Pulmonary artery endothelial cell (primary cell): ENCODE measurements around the gene MAN1A1. TPM values are rescaled to one million over a fixed set of nuclear protein-coding genes. Genes with fewer than 3 reads are reported as not detected.
"Not testable (repeated sequence)": the region's sequence is repeated elsewhere in the genome, so short reads cannot be mapped to it uniquely, and the experiment has no call there.

Experiments
- DNase-seq: peaks from one replicate; pipeline ENCODE4 v3.0.0-alpha.2; 2011; ENCODE audit warnings: low read depth, low spot score
- total RNA-seq: library from RNA; depleted of rRNA; stranded (reverse); fragments of >200 nt; gene quantifications from 2 replicates; pipeline ENCODE4 v1.2.3, GENCODE V29; 2014

MAN1A1 gene
- 29.6 and 35.7 TPM in 2 replicates for total RNA-seq

- no peak for DNase-seq
Measured at GRCh38 chr6:119349361-119350201, at the start of gene MAN1A1. TSS of gene MAN1A1 (minus strand) at chr6:119349761. CDS start at chr6:119349065, 696 bp downstream.

GRCh38 chr6:119395192-119395591, 45.6 kb upstream of the MAN1A1 start:
- DNase-seq, result no peak

GRCh38 chr6:119390247-119390793, 40.8 kb upstream of the MAN1A1 start:
- DNase-seq, result no peak

GRCh38 chr6:119385994-119386393, 36.4 kb upstream of the MAN1A1 start:
- DNase-seq, result no peak

GRCh38 chr6:119384444-119384843, 34.9 kb upstream of the MAN1A1 start:
- DNase-seq, result no peak

GRCh38 chr6:119379809-119380208, 30.2 kb upstream of the MAN1A1 start:
- no peak for DNase-seq

- not testable (repeated sequence) for DNase-seq
Measured at GRCh38 chr6:119377043-119377442, 27.5 kb upstream of the MAN1A1 start.

- no peak for DNase-seq
Measured at GRCh38 chr6:119370080-119370479, 20.5 kb upstream of the MAN1A1 start.

- DNase-seq, result no peak
Measured at GRCh38 chr6:119368921-119369320, 19.4 kb upstream of the MAN1A1 start.

GRCh38 chr6:119361209-119361608, 11.6 kb upstream of the MAN1A1 start:
- no peak for DNase-seq

GRCh38 chr6:119360262-119360915, 10.8 kb upstream of the MAN1A1 start:
- no peak for DNase-seq

- DNase-seq, result no peak
Measured at GRCh38 chr6:119355890-119356289, 6.3 kb upstream of the MAN1A1 start.

- no peak for DNase-seq
Measured at GRCh38 chr6:119355157-119355556, 5.6 kb upstream of the MAN1A1 start.

GRCh38 chr6:119353696-119354095, 4.1 kb upstream of the MAN1A1 start:
- no peak for DNase-seq

- no peak for DNase-seq
Measured at GRCh38 chr6:119352001-119352400, 2.4 kb upstream of the MAN1A1 start.

GRCh38 chr6:119350952-119351372, 1.4 kb upstream of the MAN1A1 start:
- DNase-seq, result no peak

GRCh38 chr6:119350202-119350951, 816 bp upstream of the MAN1A1 start:
- no peak for DNase-seq

- no peak for DNase-seq
Measured at GRCh38 chr6:119348748-119349360, 707 bp downstream of the MAN1A1 start.

- DNase-seq, result no peak
Measured at GRCh38 chr6:119348096-119348747, 1.3 kb downstream of the MAN1A1 start.

- no peak for DNase-seq
Measured at GRCh38 chr6:119347466-119348095, 2.0 kb downstream of the MAN1A1 start.
